ENCODE results near the gene SSBP1.

The SSBP1 gene

DNA sequence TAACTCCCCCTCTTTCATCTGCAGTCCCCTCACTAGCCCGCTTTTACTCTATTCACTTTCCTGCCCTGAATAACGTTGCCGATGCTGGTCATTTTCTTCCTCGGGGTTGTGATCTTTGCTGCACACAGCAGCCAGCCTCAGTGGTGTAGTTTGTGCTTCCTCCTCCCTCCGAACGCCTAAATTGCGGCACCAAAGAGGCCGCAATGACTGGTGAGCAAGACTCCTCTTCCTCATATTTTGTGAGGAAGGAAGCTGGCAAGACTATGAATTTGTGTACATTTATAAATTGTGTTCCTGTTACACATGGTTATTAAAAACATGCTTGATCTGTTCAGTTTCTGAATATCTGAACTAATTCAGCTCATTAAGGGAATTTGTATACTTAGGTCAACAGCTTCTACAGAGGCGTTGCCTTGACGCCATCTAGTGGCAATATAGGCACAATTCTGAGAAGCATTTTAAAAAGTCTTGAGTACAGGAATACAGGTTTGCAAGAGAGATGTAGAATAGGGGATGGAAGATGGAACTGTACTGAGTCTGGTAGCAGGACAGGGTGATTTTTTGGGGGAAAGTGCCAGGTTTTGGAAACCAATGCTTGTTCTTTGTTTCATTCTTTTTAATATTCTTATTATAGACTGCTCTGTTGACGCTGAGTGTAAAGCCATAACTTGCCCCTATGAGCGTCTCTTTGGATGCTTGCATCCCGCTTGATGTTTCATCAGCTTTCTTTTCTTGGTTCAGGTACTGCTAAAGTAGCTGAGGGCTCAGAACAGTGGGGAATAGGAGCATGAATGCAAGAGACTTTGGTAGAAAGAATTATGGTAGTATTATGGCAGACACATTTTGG lies 47.8 kb downstream of the SSBP1 start:
- no peak for DNase-seq

GRCh38 chr7:141788296-141788695 lies 50.1 kb downstream of the SSBP1 start:
- DNase-seq = no peak

DNA sequence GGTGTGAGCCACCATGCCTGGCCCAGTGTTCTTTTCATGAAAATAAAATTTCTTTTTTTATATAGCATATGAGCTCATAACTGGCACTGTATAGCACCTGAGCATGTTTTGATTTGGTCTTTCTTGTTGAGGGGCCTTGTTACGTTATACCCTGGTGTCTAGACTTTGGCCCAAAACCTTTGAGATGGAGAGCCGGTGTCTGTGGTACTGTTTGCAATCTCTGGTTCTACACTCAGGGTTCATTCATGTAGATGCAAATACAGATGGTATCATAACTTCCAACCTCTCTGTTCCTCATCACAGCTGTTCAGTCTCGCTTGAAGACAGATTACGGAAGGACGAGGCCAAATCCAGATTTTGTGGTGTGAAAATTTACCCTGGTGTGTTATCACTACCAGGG lies 51.8 kb downstream of the SSBP1 start, which contains the start of gene TAS2R5:
Gene TAS2R5 (plus strand): TSS at position 301 of the 400 bp plus-strand sequence. CDS start 145 bp downstream, outside the sequence.
- no peak for DNase-seq

DNA sequence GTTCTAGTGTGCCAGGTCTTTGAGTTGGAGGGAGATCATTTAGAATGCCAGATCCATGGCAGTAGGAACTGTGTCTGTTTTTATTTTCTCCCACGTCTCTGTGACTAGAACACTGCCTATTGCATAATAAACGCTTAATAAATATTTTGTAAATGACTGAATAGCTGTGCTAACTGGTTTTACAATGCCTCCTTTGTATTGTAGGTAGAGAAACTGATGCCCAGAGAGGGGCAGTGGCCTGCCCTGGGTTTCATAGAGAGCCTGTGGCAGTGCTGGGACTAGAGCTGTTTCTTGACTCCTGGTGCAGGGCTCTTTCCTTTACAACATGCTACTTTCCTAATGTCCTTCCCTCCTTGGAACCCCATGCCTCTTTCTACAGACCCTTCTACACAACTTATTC lies 54.4 kb downstream of the SSBP1 start:
- no peak for DNase-seq
